Suprapubic skin (tissue), 4 donors: ENCODE results near the gene ONECUT2.

Source experiments
- CTCF ChIP-seq, 2 donors: fragments of 200-600 bp in 1 of 2; fragments of 450-650 bp in 1 of 2; sonication (generic) in 1 of 2; IDR thresholded peaks; one replicate each; pipeline ENCODE4 v1.5.1; 2016 to 2019; ENCODE audit warnings: antibody characterized with exemption in 2 of 2, mild to moderate bottlenecking in 1 of 2, moderate library complexity in 1 of 2
- POLR2A ChIP-seq, 2 donors: fragments of 450-650 bp; IDR thresholded peaks; one replicate each; pipeline ENCODE4 v1.6.1; 2017; ENCODE audit warnings: antibody characterized with exemption in 2 of 2, mild to moderate bottlenecking in 2 of 2, moderate library complexity in 2 of 2
- POLR2AphosphoS5 ChIP-seq, 3 donors: sonication (generic); formaldehyde crosslinking; IDR thresholded peaks; one replicate each; pipeline ENCODE4 v1.6.1; 2017; ENCODE audit warnings: antibody characterized with exemption in 3 of 3

- no peak for TF ChIP-seq CTCF (IDR thresholded peaks at IDR 0.05)
- TF ChIP-seq POLR2AphosphoS5 (IDR thresholded peaks at IDR 0.05) = no peak
- TF ChIP-seq POLR2A (IDR thresholded peaks at IDR 0.05) = no peak
These were observed 31.1 kb downstream of the ONECUT2 start for GRCh38 chr18:57466307-57466706.
